NCI-H1694 (cell line): Measurements from ENCODE around the gene COL18A1.
"Not testable (repeated sequence)": the region's sequence is repeated elsewhere in the genome, so short reads cannot be mapped to it uniquely, and the experiment has no call there.

ENCODE experiments used
- DNase-seq: peaks from one replicate; lab custom pipeline; 2025; lab: John Stamatoyannopoulos, UW

The COL18A1 gene

DNA sequence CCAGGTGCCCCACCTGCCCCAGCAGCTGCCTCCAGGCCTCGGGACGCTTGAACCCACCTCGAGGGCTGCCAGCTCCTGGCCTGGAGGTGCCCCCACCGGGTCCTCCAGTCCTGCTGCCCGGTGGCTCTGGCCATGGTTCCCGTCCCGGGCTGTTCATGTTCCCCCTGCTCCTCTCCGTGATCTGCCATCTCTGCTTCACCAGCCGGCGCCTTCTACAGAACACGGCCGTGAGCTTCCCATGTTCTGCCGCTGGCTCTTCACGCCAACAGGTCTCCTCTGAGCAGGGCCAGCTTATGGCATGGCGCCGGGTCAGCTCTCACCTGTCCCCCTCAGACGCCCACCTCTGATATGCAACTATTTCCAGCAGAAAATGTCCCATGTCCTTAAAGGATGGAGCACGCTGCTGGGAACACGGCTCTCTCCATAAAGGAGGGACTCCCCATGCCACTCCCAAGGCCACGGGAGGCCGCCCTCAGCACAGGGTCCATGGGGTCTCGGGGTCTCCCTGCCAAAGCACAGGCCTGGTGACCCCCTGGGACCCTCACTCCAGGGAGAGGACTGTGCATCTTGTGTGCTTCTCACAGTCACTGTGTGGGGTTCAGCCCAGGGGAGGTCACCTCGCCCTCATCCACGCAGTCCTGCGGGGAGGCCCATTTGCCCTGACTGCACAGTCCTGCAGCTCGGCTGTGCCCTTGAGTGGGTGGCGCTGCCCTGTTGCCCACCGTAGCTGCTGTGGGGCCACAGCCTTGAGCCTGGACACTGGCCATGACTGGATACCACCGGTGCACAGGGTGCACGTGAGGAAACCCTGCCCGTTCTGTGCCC, 36.7 kb downstream of the COL18A1 start:
- no peak for DNase-seq

- no peak for DNase-seq
These were observed 37.3 kb downstream of the COL18A1 start for GRCh38 chr21:45442276-45442675.

DNA sequence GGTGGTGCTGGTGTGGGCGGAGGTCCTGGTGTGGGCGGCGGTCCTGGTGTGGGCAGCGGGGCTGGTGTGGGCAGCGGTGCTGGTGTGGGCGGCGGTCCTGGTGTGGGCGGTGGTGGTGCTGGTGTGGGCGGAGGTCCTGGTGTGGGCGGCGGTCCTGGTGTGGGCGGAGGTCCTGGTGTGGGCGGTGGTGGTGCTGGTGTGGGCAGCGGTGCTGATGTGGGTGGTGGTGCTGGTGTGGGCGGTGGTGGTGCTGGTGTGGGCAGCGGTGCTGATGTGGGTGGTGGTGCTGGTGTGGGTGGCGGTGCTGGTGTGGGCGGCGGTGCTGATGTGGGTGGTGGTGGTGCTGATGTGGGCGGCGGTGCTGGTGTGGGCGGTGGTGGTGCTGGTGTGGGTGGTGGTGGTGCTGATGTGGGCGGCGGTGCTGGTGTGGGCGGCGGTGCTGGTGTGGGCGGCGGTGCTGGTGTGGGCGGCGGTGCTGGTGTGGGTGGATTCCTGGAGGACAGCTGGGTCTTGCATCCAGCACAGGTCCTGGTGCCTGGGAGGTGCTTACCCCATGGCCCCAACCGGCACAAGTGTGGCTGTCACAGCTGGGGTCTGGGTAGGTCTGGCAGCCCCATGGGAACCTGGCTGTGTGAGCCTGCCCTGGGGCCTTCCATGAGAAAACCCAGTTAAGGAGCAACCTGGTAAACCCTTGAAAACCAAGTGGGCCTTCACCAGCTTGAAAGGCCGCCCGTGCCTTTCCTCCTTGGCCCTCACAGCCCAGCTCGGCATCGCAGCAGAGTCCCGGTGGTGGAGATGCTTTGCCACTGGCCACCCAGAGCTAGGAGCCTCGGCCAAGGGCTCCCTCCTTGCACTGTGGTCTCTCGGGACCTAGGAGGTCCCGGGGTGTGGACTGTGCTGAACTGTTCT, 38.0 kb downstream of the COL18A1 start:
- DNase-seq, result not testable (repeated sequence)

DNA sequence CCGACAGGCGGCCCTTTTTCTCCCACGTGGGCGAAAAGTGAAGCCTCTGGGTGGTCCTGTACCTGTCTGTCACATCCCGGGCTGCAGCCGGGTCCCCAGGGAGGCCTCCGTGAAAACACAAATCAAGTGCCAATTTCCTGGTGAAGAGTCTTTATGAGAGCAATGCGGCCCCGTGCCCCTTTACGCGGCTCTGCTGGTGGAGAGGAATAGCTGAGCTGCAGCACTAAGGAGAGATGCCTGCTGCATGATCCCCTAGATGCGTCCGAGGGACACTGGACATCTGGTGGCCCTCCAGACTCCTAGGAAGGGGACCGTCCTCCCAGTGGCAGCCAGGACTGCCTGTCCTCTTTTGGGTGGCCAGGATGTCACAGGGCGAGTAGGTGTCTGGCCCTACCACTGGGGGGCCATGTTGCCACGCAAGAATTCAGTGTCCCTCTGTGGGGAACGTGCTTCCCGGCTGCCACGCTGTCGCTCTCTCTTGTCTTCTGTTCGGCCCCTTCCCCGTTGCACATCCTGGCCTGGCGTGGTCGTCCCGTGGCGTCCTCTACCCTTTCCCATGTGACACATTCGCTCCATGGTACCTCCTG, 38.7 kb downstream of the COL18A1 start:
- DNase-seq, result no peak

GRCh38 chr21:45444385-45444784, 39.4 kb downstream of the COL18A1 start:
- DNase-seq, result no peak

GRCh38 chr21:45445369-45445768, 40.4 kb downstream of the COL18A1 start:
- no peak for DNase-seq

DNA sequence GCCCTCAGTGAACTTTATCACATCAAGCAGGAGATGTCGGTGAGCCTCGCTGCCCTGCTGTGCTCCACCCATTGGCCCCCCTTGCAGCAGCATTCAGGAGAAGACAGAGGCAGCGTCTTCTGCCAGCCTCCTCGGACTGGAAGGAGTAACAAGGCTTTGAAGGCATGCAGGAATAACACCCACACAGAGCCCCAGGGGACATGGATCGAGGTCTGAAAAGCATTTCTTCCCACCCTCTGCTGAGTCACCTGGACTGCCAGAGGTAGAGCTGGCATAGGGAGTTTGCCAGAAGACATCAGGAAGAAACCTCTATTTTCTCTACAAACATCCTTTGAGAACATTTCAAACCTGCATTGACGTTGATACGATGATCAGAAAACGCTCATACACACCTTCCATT, 42.9 kb downstream of the COL18A1 start:
- no peak for DNase-seq

- DNase-seq, result no peak
These were observed 43.4 kb downstream of the COL18A1 start for GRCh38 chr21:45448283-45448809.

- no peak for DNase-seq
These were observed 44.1 kb downstream of the COL18A1 start for GRCh38 chr21:45448810-45449657.

DNA sequence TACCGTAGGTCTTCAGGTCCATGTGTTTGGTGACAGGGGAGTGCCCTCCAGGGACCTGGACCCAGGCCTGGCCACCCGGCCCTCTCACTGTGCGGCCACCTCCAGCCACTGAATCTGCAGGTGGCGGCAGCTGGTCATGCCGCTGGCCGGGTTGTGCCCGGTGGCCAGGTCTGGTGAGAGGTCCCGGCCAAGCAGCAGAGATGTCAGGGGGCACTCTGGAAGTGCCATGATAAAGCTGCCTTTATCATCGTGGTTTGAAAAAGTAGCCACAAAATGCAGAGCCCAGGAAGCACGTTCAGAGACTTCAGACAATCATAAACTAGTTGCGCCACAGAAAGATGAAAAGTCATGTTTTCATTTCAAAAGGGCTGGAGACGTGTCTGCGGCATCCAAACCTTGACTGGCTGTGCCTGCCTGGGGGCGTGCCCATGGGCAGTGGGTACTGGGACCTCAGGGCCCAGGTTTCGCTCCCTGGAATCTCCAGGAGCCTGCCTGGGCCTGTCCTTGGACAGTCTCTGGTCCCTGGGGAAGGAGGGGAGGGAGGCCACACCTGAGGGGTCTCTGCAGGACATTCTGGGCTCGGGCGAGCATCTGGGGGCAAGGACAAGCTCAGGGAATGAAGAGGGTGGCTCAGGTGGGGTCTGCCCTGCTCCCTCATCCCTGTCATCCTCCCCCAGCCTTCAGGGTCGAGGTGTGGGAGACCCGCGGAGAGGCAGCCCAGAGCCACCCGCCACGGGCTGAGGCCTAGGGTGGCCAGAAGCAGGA, 44.9 kb downstream of the COL18A1 start:
- no peak for DNase-seq

DNA sequence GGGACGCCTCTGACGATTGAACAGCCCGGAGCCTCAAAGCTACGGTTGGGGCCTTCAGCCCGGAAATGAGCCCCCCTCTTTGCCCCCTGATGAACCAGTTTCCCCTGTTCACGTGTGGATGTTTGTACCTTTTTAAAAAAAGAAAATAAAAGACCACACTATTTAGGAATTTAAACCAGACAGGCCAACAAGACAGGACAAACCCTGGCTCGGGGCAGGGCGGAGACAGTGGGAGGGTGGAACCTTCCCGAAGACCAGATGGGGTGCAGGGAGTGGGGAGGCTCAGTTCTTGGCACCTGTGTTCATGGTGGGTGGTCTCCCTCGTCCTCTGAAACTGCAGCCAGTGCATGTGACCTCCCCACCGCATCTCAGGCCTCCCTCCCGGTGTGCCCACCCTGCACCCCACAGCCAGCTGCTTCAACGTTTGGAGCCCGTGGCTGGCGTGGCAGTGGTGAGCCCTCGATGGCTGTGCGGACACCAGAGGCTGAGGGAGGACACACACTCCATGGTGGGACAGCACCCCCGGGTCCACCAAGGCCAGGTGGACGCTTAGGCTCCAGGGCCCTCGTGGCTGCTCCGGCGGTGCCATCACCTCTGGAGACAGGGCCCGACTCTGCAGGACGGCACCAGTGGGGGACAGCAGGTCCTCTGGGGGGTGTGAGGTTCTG, 45.6 kb downstream of the COL18A1 start:
- DNase-seq, result no peak

- DNase-seq, result no peak
These were observed 46.3 kb downstream of the COL18A1 start for GRCh38 chr21:45451091-45451740.

- DNase-seq, result no peak
These were observed 46.8 kb downstream of the COL18A1 start for GRCh38 chr21:45451771-45452182.

- no peak for DNase-seq
These were observed 47.8 kb downstream of the COL18A1 start for GRCh38 chr21:45452696-45453307.

DNA sequence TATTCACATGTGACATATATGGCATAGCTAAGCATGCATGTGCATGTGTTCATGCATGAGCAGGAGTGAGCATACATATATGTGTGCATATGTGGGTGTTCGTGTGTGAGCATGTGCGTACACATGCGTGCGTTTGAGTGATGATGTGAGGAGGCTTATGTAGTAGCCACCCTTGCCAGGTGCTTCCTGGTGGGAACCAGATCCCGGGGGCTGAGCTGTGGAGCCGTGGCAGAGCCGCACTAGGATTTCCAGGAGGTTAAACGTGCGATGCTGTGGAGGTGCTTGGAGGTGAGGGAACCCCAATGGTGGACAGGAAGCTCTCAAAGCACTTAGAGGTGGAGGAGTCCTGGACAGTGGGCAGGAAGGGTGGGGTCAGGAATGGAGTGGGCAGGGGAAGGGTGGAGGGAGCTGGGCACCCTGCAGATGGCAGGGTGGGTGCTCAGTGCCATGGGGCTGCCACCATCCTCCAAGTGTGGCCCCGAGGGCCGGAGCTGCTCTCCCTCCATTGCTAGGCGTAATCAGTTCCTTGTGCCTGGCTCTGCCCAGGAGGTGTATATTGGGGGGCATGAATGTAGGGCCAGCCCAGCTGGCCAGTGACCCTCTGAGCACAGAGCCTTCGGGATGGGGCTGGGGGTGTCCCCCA, 48.5 kb downstream of the COL18A1 start:
- no peak for DNase-seq

- no peak for DNase-seq
These were observed 49.3 kb downstream of the COL18A1 start for GRCh38 chr21:45454060-45454925.

DNA sequence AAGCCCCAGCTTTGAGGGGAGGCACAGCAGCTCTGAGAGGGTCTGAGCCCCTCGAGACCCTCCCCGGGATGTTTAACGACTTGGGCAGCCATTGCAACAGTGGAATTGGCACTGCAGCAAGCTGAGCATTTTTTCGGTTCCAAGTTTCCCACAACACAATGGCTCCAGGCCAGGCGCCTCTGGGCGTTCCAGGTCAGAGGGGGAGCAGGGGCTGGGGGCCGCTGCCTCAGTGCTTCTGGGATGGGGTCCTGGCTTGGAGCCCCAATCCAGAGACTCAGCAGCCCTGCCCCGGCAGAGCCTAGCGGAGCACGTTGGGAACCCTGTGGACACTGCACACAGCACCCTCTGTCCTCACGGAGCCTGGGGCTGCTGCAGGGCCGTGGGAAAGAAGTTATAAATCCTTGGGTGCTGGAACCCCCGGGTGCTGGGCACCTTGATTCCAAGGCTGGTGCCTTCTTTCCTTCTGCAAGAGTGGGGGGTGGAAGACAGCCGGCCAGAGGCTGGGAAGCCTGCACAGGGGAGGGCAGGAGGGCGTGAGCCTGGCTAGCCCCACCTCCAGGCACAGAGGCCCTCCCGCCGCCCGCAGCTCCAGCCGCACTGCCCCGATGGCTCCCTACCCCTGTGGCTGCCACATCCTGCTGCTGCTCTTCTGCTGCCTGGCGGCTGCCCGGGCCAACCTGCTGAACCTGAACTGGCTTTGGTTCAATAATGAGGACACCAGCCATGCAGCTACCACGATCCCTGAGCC, 50.1 kb downstream of the COL18A1 start:
- DNase-seq, result no peak
